Left ventricle myocardium inferior (tissue), 1 donor: Measurements from ENCODE around the gene LRP8. TPM values are rescaled to one million over a fixed set of nuclear protein-coding genes. Genes with fewer than 3 reads are reported as not detected.
A peak's percentile ranks its signal among the peaks of the same experiment; 100 is the strongest.

Source experiments
- DNase-seq: peaks from one replicate; pipeline ENCODE4 v3.0.0-alpha.2; 2020
- H3K27ac ChIP-seq: fragments of 200-600 bp; replicated peaks from 2 replicates; pipeline ENCODE4 v1.8.0; 2021
- H3K27me3 ChIP-seq: fragments of 200-600 bp; 2 replicates; pipeline ENCODE4 v1.8.0; 2021; ENCODE audit warnings: low read depth
- H3K36me3 ChIP-seq: fragments of 200-600 bp; 2 replicates; pipeline ENCODE4 v1.8.0; 2021
- H3K4me1 ChIP-seq: fragments of 200-600 bp; 2 replicates; pipeline ENCODE4 v1.8.0; 2021
- H3K4me3 ChIP-seq: fragments of 200-600 bp; 2 replicates; pipeline ENCODE4 v1.8.0; 2021; ENCODE audit warnings: mild to moderate bottlenecking, moderate library complexity
- H3K9me3 ChIP-seq: fragments of 200-600 bp; replicated peaks from 2 replicates; pipeline ENCODE4 v1.8.0; 2021
- intact Hi-C: fragments of 100-400 bp; cut with micrococcal nuclease; formaldehyde crosslinking; loops from one replicate; pipeline ENCODE4 v1.11.0; 2022
- total RNA-seq: library from RNA; stranded (reverse); fragmentation: NEBNext Ultra II Directional; extraction: Animal tissue kit (Norgen Biotek cat#: 25700); gene quantifications from one replicate; pipeline ENCODE4 v1.2.1, GENCODE V29; 2021
- TF ChIP-seq, protein P1 (sequence below): fragments of 200-600 bp; IDR thresholded peaks from 2 replicates; pipeline ENCODE4 v1.8.0; 2021; ENCODE audit warnings: antibody characterized with exemption, mild to moderate bottlenecking, borderline replicate concordance
- donor health status: DM: no; HTN: yes; CAD: no; lungs with severe emphysema.

Gene LRP8
- total RNA-seq, 1 donor from 2014 or later = 1.8 TPM

DNA sequence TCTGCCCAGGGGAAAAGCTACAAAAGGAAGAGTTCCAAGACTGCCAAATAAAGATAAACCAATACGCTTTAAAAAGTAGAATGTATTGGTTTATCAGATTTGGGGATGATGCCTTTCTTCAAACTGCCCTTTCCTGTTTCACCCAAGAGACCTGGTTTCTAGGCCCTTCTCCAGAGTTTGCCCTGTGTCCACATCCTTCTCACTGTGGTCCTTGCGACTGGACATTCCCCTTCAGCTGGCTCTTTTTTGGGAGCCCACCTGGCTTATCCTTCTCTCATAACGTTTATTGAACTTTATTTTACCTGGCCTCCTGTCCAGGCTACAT, 106.9 kb downstream of the LRP8 start:
- DNase-seq = no peak
- H3K4me1 ChIP-seq = peaks cover 24% of the 10 kb centered on the region
- H3K27ac ChIP-seq = peak overlapping the region; percentile 98
- intact Hi-C loops = no loop called here
- H3K27me3 ChIP-seq = no peaks in the 10 kb centered on the region
- H3K36me3 ChIP-seq = peaks cover 26% of the 10 kb centered on the region
- TF ChIP-seq, protein P1, sequence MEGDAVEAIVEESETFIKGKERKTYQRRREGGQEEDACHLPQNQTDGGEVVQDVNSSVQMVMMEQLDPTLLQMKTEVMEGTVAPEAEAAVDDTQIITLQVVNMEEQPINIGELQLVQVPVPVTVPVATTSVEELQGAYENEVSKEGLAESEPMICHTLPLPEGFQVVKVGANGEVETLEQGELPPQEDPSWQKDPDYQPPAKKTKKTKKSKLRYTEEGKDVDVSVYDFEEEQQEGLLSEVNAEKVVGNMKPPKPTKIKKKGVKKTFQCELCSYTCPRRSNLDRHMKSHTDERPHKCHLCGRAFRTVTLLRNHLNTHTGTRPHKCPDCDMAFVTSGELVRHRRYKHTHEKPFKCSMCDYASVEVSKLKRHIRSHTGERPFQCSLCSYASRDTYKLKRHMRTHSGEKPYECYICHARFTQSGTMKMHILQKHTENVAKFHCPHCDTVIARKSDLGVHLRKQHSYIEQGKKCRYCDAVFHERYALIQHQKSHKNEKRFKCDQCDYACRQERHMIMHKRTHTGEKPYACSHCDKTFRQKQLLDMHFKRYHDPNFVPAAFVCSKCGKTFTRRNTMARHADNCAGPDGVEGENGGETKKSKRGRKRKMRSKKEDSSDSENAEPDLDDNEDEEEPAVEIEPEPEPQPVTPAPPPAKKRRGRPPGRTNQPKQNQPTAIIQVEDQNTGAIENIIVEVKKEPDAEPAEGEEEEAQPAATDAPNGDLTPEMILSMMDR = no peak
- peak overlapping the region; percentile 87 for H3K4me3 ChIP-seq
- no peaks in the 10 kb centered on the region for H3K9me3 ChIP-seq

DNA sequence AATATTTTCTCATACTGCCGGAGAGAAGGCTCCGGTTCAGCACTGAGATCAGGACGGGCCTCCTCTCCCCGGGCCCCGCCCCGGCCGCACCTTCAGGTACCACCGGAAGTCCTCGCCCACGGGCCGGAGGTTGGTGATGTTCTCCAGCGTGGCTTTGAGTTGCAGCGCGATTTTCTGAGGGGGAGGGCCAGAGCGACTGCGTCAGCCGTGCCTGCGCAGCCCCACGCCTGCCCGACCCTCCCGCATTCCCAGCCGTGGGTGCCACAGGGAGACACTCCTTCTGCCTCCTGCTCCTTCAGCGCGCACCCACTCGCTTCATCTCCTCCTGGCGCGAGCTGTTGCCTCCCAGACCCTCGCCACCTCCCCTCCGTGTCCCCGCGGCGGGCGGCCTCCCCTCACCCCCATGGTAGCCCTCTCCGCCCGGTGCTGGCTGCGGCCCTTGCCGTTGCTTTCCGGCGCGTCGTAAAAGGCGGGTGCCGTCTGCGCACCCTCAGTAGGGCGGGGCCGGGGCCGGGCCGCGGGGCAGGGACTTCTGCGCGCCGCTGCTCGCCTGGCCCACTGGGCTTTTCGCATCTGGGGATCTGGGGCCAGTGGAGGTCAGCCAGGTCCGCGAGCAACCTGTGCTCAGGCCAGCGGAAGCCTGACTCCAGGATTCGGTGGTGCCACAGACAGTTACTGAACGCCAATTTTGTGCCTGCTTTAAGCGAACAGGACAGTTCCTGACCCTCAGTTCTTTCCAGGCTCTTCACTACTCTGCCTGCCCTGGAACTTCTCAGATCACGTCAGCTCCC, 107.5 kb downstream of the LRP8 start, which contains the start of gene CZIB:
Gene CZIB (minus strand): TSS at position 464 of the 791 bp plus-strand sequence. CDS start 59 bp downstream, at position 405.
- Histone ChIP-seq H3K27me3 (no peaks in the 10 kb centered on the region), H3K4me3 (peak within 1 kb of the TSS; percentile 87), H3K36me3 (peaks cover 28% of the 10 kb centered on the region), H3K4me1 (peaks cover 24% of the 10 kb centered on the region), H3K27ac (peak within 1 kb of the TSS; percentile 98), H3K9me3 (no peaks in the 10 kb centered on the region)
- TF ChIP-seq, protein P1 = no peak
- DNase-seq = peak; percentile 96
- intact Hi-C loops = no loop called here

DNA sequence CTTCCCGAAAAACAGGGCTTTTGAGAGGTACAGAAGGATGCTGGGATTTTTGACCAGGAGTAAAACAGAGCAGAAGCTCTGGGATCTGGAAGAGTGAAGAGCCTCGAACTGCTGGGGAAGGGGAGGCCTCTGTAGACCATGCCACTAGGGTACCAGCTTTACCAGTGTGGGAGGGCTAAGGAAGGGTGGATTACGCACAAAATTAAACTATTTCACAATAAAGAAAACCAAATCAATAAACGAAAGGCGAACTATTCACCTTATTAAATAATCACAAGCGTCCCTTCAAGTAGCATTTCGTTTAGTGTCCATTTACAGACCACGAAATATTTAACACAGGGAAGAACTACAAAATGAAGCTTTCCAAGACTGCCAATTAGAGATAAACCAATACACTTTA, 108.2 kb downstream of the LRP8 start:
- intact Hi-C loops = no loop called here

DNA sequence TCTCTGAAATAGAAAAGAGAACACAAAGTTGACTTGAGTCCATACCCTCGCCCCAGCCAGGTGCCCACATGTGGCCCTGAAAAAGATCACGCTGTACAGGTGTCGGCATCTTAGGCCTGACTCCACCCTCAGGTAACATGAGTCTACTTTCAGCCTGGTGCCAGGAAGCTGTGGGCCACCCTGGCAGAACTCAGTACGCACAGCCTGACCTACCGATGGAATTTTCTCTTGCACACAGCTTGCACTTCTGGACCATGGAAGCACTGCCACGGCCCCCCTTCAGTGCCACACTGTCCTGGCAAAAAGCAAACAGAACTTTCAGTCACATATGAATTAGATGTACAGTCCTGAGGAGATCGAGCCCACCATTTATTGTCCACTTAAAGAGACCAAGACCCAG, 109.7 kb downstream of the LRP8 start:
- H3K27me3 ChIP-seq = no peaks in the 10 kb centered on the region
- DNase-seq = no peak
- peaks cover 24% of the 10 kb centered on the region for H3K4me1 ChIP-seq
- intact Hi-C loops = no loop called here
- no peak overlapping the region for H3K27ac ChIP-seq
- TF ChIP-seq, protein P1 = no peak
- H3K36me3 ChIP-seq = peaks cover 50% of the 10 kb centered on the region
- no peaks in the 10 kb centered on the region for H3K9me3 ChIP-seq
- H3K4me3 ChIP-seq = no peak overlapping the region

More for the DNA sequence above, 108.2 kb downstream of the LRP8 start:
- TF ChIP-seq, protein P1 = no peak
- H3K9me3 ChIP-seq = no peaks in the 10 kb centered on the region
- peaks cover 35% of the 10 kb centered on the region for H3K36me3 ChIP-seq
- H3K27ac ChIP-seq = peak overlapping the region; percentile 98
- H3K27me3 ChIP-seq = no peaks in the 10 kb centered on the region
- peak overlapping the region; percentile 87 for H3K4me3 ChIP-seq
- no peak for DNase-seq
- H3K4me1 ChIP-seq = peaks cover 24% of the 10 kb centered on the region

DNA sequence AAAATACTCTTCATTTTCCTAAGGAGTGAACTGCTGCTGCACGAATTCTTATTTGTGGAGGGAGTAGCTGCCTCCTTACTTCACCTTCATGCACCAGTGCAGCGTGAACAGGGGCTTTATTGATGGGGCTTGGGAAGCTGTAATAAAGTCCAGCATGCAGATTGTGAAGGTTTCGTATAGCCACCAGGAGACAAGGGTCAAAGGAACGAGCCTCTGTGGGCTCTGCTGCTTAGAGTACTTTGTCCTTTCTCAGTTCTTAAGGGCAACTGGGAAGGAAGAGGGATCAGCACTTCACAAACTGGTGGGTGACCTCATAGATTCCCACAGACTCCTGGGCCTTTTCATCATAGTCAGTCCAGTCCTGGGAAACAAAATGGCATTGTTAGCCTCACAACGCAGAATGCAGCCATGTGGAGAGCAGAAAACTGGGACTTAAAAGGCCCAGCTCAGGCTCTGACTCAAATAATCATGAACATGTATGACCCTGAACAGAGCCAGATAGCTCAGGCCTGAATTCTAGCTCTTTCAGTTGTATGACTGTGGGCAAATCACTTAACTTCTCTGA, 113.4 kb downstream of the LRP8 start:
- Histone ChIP-seq H3K27ac (no peak overlapping the region), H3K4me3 (no peak overlapping the region), H3K36me3 (peaks cover 87% of the 10 kb centered on the region), H3K9me3 (no peaks in the 10 kb centered on the region), H3K27me3 (no peaks in the 10 kb centered on the region), H3K4me1 (peaks cover 5% of the 10 kb centered on the region)
- intact Hi-C loops = no loop called here
- DNase-seq = no peak
- TF ChIP-seq, protein P1 = no peak
